HG03108 (cell line): ENCODE data around the gene OXCT2.
"Not testable (repeated sequence)": the region's sequence is repeated elsewhere in the genome, so short reads cannot be mapped to it uniquely, and the experiment has no call there.

Experiments
- ATAC-seq: cut with Tn5 transposase; IDR thresholded peaks from one replicate; pipeline ENCODE4 v1.9.1; 2021; ENCODE audit warnings: moderate library complexity; ENCODE audit not compliant: unreplicated experiment

OXCT2 gene

GRCh38 chr1:39771022-39771532 is at the start of gene OXCT2:
Gene OXCT2 (minus strand): TSS chr1:39771348. CDS start chr1:39771255, 93 bp downstream.
- not testable (repeated sequence) for ATAC-seq

DNA sequence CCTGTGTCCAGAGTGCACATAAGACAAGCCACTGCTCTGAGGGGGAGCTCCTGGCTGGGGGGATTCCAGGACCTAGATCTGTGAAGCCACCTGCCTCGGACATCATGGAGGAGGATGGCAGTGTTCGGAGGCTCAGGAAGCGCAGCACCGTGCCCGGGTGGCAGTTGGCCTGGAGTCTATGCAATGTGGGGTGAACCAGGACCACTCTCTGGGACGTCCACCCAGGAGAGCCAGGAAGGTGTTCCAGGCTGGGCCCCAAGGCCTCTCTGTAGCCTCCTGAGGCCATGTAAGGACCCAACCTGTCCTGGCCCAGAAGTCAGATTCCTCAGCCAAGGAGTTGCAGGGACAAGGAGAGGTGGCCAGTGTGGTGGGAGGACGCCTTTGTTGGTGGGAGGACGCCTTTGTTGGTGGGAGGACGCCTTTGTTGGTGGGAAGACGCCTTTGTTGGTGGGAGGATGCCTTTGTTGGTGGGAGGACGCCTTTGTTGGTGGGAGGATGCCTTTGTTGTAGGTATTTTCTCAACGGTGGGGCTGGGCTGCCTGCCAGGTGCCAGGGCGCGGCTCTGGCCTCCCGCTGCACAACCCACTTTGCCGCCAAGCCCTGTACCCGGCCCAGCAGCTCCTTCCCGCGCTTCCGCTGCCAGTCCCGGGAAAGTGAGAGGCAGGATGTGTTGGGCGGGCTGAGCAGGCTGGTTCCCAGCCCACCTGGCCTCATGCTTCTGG is 48.1 kb upstream of the OXCT2 start:
- ATAC-seq = no peak

GRCh38 chr1:39818482-39818881 is 47.3 kb upstream of the OXCT2 start:
- ATAC-seq = no peak

GRCh38 chr1:39817091-39817932 is 46.2 kb upstream of the OXCT2 start:
- peak; percentile 77 for ATAC-seq

DNA sequence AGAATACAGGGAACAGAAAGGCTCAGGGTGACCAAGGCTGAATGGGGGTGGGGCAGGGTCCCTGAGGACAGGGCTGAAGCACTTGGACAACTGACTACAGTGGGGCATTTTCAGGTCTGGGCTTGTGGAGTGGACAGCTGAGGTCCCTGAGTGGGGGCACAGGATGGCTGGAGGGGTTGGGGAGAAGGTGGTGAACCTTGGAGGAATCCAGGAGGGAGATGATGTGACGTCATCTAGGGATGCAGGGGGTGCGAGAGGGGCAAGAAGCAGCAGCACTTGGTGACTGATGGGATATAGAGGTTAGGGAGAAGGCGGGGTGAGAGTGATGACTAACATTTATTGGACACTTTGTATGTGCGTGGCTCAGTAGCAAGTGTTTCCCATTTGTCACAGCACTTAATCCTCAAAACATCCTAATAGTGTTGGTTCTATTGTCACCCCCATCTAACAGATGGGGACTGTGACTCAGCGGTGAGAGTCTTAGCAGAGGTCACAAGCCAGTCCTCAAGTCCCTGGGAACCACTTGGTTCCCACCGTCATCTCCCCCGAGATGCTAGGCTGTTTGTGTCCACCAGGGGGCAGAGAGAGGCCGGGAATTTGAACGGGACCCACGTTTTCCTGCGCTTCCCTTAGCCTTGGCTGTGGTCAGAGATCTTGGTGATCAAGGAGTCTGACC is 45.4 kb upstream of the OXCT2 start:
- ATAC-seq = peak; percentile 42

- no peak for ATAC-seq
Observed at GRCh38 chr1:39812913-39813312, 41.8 kb upstream of the OXCT2 start.

- no peak for ATAC-seq
Observed at GRCh38 chr1:39808784-39809517, 37.8 kb upstream of the OXCT2 start.

- no peak for ATAC-seq
Observed at GRCh38 chr1:39805385-39805784, 34.2 kb upstream of the OXCT2 start.

- ATAC-seq = no peak
Observed at GRCh38 chr1:39802496-39803260, 31.5 kb upstream of the OXCT2 start.

DNA sequence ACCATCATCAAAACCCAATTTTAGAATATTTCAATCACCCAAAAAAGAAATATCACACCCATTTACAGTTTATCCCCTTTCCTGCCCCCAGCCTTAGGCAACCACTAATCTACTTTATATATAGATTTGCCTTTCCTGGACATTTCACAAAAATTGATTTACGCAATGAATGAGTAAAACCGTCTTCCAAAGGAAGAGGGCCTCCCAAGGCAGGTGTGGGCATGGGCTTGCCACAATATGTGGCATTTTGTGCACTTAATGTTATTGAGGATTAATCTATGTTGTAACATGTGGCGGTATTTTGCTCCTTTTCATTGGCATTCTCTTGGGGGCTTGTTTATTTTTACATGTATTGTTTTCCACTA is 29.3 kb upstream of the OXCT2 start:
- no peak for ATAC-seq

GRCh38 chr1:39799770-39800470 is 28.8 kb upstream of the OXCT2 start:
- ATAC-seq = peak; percentile 55

GRCh38 chr1:39798859-39799769 is 28.0 kb upstream of the OXCT2 start:
- peak; percentile 76 for ATAC-seq

- no peak for ATAC-seq
Observed at GRCh38 chr1:39795651-39796050, 24.5 kb upstream of the OXCT2 start.

DNA sequence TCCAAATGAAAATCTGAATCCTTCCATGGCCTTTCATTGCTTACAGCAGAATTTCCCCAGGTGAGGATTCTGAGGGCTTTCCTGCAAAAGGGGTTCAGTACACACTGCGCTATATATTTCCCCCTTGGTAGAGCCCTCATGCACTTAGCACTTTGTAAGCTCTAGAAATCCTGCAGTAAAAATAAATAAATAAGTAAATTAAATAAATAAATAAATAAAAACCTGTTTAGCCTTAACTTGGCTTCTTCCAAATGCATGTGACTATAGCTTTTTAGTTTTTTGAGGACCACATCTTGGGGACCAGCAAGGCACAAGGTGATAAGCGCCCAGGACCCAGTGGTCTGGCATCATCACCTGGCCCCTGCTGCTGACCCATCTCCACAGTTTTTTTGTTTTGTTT is 20.7 kb upstream of the OXCT2 start:
- ATAC-seq = no peak

DNA sequence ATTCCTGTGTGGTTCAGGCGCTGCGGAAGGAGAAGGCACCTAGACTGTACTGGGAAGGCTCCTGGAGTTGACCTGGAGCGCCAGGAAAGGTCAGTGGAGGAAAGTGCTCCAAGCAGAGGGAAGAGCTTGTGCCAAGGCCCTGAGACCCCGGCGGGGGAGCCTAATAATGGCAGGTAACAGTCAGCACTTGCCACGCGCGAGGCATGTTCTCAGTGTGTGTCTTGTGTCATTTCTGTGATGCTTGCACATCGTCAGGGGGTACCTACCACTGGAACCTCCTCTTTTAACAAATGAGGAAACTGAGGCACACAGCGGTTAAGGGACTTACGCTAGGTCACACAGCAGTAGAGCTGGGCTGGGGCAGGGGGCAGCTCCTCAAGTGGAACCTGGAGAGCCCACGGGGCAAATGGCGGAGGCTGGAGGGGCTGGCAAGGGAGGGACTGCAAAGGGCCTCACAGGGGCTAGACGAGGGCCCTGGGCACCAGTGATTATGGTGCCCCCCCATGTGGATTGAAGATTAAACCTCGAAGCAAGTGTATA is 18.5 kb upstream of the OXCT2 start:
- ATAC-seq = no peak

DNA sequence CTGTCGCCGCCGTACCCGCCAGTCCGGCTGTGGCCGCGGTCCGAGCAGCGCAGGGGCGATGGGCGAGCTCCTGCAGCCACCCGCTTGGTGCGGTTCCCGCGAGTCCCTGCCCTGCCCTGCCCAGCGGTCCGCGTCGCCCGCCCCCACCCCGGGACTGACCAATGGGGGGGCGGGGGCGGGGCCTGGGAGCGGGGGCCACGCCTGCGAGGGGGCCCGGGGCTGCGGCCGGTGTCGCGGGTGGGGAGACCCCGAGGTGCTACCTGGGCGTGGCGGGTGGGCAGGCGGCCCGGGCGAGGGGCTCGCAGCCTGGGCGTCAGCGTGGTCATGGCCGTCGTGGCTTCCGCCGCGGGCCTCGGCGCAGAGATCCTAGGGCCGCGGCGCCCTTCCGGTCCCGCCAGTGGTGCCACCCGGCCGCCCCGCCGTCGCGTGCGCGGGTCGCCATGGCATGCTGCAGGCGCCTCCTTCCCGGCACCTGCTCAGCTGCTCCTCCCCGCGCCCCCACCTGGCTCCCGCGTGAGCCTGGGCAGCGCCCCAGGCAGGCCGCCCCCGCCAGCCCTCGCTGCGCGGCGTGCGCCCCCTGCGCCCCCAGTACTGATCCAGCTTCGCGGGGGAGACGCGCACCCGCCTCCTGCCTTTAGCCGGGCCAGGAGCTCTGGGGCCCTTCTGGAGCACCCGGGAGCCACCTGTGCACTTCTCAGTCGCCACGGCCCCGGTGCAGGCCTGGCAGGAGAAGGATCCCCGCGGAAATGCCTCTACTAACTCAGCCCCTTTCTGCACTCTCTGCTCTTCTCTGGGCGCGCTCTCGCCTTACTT is 17.8 kb upstream of the OXCT2 start, which contains the start of gene BMP8B:
Gene BMP8B, minus strand, starts transcription at position 108 of the 813 bp plus-strand sequence. CDS start 380 bp downstream, outside the sequence.
- ATAC-seq = peak; percentile 65

GRCh38 chr1:39788426-39788757 is 17.2 kb upstream of the OXCT2 start:
- ATAC-seq = peak; percentile 4
